DMS79 treated with DMSO at 0.1 percent for 48 hours (cell line): ENCODE results near the gene LCN1.

Experiments used
- DNase-seq: peaks from one replicate; lab custom pipeline; 2025; lab: John Stamatoyannopoulos, UW

The LCN1 gene

DNA sequence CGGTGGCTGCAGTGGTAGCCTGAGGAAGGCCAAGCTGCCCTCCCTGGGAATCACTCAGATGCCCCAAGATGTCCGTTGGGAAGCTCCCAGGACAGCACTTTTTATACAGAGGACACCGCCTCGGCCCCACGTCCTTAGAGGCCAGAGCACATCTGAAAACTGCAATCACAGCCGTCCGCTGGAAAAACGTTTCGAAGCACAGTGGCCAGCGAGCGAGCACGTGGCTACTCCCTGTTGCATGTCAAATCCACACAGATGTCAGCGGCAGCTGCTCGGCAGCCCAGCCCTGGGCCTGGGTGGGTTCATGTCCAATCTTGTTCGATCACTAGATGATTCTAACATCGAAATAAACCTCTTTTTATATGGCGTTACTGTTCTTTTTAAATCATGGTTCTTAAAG is 32.7 kb upstream of the LCN1 start:
- DNase-seq, result no peak

- DNase-seq, result no peak
These were observed 31.9 kb upstream of the LCN1 start for GRCh38 chr9:135489188-135489906.

DNA sequence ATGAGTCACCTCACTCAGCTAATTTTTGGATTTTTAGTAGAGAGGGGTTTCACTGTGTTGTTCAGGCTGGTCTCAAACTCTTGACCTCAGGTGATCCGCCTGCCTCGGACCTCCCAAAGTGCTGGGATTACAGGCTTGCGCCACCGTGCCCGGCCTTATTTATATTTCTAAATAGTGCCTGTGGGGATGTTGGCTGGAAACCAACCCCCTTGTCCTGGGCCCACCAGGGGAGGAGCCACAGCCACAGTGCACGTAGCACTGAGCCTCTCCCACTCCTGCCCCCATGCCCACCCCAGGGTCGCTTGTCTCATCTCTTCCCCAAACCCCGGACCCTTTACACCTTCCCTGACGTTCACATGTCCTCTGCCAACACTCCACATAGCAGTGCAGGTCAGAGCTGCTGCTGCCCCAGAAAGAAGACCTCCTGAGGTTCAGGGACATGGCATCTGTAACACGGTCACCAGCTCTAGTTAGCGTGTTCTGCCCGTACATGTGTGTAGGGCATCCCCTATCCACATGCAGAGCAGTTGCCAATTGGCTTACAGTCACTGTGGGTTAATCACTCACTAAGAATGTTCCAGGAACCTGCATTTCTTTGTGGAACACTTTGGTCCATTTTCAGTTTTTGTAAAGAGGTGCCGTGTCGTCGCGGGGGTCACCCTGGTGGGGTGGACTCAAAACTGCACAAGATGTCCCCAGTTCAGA is 30.9 kb upstream of the LCN1 start:
- no peak for DNase-seq

- DNase-seq, result no peak
These were observed 30.2 kb upstream of the LCN1 start for GRCh38 chr9:135490980-135491464.

GRCh38 chr9:135491764-135492163 is 29.5 kb upstream of the LCN1 start:
- no peak for DNase-seq

DNA sequence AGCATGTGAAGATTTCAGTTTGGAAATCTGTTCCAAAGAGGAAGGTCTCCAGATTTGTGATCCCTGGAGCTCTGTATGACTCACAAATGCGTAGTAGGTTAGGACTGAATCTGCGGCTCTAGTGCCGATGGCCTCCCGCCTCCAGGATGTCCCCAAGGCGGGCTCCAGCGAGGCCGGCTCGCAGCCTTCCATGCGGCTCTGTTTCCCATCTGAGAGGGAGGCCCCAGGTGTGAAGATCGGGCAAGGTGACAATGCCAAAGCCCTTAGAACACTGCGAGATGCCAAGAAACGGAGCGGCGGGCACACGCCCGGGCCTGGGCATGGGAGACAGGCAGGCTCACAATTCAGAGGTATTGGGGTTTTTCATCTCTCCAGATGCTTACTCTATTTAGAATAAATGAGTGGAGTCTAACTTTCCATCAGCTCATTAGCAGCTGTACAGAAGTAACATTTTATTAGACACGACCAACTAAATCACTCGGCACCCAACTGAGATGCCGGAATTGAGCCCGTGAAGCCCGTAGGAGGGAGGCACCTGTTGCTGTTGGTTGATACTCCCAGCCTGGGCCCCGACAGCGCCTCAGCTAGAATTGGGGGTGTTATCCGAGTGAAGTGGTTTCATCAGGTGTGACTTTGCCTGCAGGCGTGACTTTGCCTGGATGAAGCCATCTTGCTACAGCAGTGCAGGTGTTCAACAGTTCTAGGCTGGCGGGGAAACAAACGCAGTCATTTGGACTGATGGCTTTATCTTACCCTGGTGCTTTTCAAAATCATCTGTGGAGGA is 28.2 kb upstream of the LCN1 start:
- DNase-seq, result no peak

DNA sequence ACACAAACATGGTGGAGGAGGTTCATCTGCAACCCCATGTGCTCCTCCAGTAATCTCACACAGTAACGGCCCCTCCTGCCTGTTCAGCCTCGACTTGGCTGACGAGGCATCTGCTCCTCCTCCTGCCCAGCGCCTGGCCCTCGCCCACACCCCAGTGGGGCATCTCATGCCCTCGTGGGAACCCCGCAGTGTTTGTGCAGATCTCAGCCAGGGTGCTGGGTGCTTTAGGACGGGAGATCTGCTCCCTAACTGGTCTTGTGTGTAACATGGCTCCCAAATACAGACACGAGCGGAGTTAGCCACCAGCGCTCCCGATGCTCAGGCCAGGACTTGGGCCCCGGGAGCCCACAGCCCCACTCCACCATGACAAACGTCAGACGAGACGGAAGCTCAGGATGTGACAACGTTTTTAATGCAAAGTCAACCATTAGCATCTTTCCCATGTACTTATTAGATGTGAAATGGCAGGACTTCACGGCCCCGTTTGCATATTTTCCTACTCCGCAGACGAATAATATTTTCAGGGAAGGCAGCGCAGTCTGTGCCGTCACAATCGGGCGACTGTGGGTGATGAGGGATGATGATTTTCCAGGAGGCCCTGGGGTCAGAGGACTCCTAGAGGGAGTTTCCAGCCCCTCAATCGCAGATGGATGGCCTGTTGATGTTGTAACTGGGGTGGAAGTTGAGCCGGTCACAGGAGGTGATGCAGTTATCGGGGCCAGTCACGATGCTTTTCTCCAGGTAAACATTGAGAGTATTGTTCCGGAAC is 26.3 kb upstream of the LCN1 start:
- no peak for DNase-seq

DNA sequence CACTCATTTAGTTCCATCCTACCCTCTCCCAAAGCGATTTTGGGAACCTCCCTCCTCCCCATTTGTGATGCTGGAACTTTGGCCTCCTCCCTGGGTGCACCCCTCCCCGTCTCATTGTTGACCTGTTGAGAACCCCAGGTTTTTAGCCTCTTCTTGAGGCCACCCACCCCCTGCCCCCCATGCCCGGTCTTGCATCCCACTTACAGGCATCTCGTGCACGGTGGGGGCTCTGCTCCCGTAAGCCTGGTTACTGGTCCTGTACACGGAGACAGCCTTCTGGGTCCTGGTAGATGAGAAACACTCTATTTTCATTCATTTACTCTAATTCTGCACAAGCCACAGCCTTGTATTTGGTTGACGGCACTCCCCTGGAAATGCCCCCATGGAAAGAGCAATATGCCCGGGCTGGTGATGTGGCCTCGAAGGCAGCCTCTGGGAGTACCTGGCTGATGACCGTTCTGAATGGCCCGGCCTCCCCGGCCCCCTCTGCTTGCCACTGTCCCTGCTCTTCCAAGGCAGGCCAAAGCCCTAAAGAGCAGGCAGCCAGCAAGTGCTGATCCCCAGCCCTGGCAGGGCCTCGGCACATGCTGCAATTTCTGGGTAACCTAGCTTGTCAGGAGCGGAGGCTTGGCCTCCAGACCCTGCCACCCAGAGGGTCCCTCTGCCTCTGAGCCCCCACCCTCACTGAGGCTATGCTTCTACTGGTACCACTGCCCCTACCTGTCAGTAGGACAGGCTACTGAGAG is 22.7 kb upstream of the LCN1 start:
- DNase-seq, result no peak

DNA sequence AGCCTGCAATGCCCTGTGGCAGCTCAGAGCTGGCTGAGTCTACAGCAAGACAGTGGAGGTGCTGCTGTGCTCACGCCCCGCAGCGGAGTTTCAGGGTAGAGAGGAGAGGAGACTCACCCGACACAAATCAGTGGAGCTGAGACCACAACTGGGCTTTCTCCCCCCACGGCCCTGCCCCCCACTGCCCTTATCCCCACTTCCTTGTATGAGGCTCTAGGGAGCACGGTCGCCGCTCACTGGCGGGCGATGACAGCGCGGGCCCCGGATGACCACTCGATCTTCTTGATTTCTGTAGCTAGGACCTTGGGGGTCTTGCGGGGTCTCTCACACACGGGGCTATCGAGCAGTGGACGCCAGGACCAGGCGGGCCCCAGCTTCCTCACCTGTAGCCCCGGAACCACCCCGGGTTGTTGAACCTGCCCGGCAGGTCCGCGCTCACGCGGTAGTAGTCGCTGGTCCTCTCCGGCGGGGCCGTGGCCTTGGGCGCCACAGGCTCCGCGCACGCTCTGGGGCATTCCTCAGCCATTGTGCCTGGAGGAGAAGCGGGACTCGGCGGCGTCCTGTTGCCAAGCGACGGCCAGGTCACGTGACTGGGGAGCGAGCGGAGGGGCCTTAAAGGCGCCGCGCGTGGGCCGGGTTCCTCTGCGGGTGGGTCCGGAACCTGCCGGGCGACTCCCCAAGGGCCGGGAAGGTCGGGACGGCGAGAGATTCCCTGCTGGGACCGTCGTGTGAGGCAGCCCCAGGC is 21.7 kb upstream of the LCN1 start:
- DNase-seq, result peak; percentile 83

GRCh38 chr9:135500071-135500524 is 21.1 kb upstream of the LCN1 start:
- DNase-seq, result peak; percentile 50

DNA sequence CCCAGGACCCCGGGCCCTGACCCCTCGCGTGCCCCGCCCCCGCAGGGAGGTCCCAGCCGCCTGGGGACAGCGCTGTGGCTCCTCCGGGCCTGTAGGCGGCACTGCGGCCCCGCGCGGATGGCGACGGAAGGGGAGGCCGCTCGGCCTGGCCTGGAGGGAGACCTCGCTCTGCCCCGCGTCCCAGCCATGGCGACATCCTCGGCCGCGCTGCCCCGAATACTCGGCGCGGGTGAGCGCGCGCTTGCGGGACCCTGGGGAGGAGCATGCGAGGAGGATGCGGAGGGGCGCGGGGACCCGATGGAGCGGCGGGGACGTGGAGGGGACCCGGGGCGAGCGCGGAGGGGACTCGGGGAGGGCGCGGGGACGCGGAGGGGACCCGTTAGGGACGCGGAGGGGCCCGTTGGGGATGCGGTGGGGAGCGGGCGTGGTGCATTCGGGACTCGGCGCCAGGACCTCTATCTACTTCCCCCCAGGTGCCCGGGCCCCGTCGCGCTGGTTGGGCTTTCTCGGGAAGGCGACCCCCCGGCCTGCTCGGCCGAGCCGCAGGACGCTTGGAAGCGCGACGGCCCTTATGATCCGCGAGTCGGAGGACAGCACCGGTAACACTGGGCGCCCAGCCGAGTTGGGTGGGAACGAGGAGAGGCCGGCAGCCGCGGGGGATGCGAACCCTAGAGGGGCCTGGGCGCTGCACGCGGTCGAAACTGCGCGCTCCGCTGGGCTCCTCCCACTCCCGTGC is 20.5 kb upstream of the LCN1 start, which contains the start of gene MRPS2:
Gene MRPS2 (plus strand): TSS at position 158 of the 736 bp plus-strand sequence. CDS start 29 bp downstream, at position 187.
- peak; percentile 61 for DNase-seq

DNA sequence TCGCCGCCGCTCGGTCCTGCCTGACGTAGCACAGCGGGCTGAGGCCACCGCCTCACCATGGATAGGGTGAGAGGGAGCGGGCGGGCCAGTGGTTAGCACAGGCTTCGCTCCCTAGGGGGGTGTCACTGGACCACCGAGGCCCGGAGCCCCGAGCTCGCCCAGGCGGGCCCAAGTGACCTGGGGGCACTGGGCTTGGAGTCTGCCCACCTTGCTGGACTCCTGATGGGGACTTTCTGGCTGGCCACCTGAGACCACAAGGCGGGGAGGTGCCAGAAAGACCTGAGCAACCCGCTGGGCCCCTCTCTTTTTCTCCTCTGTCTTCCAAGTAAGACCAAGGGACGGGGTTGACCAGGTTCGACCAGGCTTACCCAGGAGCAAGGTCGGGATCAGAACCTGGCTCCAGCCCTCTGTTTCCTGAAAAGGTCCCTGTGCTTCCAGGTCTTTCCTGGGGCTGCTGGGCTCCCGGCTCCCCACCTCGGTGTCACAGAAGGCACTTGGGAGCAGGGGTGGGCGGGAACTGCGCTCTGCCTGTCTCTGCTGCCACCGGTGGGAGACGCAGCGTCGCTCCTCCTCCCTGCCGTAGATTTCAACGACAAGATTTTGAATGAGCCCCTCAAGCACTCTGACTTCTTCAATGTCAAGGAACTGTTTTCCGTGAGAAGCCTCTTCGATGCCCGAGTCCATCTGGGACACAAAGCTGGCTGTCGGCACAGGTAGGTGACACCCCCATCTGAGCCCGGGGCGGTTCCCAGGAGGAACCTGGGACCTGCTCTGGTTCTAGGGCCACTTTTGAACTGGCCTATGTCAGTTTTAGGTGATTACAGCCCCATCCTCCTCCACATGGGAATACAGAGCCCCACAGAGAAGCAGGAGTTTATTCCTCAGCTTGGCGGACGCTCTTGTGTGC is 19.7 kb upstream of the LCN1 start:
- DNase-seq, result no peak

DNA sequence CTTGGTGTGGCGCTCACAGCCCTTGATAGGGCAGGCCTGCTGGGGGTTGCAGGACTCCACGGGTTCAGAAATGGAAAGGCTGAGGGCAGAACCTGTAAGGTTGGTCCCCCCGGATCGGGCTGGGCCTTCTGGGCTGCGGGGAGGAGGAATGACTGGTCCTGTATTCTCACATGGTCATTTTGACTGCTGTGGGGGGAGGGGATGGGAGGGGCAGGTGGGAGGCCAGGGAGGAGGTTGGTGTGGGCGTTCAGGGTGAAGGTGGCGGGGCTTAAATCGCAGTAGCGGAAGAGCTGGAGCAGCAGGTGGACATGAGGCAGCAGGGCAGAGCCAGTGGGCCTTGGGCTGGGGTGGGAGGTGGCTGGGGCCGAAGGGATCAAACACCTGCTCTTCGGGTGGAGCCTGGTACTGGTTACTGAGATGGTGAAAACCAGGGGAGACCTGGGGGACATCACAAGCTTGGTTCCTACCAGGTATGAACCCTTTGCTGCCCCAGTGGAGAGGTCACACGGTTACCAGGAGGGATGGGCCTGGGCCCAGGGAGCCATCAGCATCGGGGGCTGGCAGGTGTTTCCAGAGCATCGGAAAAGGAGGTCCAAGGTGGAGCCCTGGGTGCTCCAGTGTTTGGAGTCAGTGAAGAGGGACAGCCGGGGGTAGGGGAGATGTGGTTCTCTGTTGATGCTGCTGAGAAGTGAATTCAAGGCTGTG is 18.9 kb upstream of the LCN1 start:
- DNase-seq, result no peak

DNA sequence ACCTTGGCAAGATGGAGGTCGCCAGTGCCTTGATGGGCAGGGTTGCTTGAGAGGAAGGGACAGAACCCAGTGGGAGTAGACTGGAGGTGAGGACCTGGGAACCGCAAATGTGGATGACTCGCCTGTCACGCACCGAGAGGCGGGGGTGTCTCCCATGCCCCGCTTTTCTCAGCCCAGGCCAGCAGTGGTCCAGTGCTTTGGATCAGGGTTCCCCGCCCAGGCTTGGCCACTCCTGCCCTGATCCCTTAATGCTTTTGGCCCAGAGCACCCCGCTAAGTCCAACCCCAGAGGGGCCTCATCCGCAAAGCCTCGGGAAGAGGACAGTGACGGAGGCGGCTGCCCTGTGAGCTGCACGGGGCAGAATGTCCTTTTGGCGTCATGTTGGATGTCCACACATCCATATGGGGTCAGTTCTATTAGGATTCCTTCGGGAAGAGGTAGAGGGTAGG is 18.3 kb upstream of the LCN1 start:
- DNase-seq, result no peak

DNA sequence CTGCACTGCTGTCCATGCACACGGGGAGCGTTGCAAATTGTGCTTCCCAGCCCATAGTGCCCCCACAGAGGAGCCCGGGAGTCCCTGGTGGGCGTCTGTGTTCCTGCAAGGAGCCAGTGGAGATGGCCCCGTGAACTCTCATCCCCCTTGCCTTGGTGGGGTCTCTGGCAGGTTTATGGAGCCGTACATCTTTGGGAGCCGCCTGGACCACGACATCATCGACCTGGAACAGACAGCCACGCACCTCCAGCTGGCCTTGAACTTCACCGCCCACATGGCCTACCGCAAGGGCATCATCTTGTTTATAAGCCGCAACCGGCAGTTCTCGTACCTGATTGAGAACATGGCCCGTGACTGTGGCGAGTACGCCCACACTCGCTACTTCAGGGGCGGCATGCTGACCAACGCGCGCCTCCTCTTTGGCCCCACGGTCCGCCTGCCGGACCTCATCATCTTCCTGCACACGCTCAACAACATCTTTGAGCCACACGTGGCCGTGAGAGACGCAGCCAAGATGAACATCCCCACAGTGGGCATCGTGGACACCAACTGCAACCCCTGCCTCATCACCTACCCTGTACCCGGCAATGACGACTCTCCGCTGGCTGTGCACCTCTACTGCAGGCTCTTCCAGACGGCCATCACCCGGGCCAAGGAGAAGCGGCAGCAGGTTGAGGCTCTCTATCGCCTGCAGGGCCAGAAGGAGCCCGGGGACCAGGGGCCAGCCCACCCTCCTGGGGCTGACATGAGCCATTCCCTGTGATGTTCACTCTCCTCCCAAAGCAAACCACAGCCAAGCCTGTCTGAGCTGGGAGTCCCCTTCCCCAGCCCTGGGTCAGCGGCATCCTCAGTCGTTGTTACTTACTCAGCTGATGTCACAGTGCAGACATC is 17.6 kb upstream of the LCN1 start:
- no peak for DNase-seq
